CD8-positive, alpha-beta memory T cell (primary cell): ENCODE results near the gene ZNRF4. TPM values are rescaled to one million over a fixed set of nuclear protein-coding genes. Genes with fewer than 3 reads are reported as not detected.
"Not testable (repeated sequence)": the region's sequence is repeated elsewhere in the genome, so short reads cannot be mapped to it uniquely, and the experiment has no call there.

Experiments used
- CTCF ChIA-PET: fragments of 350-600 bp; sonication (Branson Sonifier 250); formaldehyde crosslinking; loops from one replicate; lab custom pipeline; 2021; ENCODE audit warnings: antibody characterized with exemption; lab: Charles Lee
- POLR2A ChIA-PET: fragments of 350-600 bp; sonication (Branson Sonifier 250); formaldehyde crosslinking; loops from one replicate; lab custom pipeline; 2021; ENCODE audit warnings: antibody characterized with exemption; lab: Charles Lee
- DNase-seq, 5 donors: peaks; one replicate each; pipeline versions ENCODE4 v3.0.0 to v3.0.0-alpha.2; 2020 to 2022; ENCODE audit warnings: mixed read lengths in 1 of 5
- H3K27ac ChIP-seq: one replicate; pipeline ENCODE4 v1.7.0; 2013; ENCODE audit warnings: low read depth, mild to moderate bottlenecking, low read length, moderate library complexity
- H3K27me3 ChIP-seq: 2 replicates; pipeline ENCODE4 v1.7.0; 2013; ENCODE audit warnings: low read length, mild to moderate bottlenecking; ENCODE audit not compliant: insufficient read depth, poor library complexity, severe bottlenecking
- H3K36me3 ChIP-seq: 2 replicates; pipeline ENCODE4 v1.7.0; 2013; ENCODE audit warnings: mild to moderate bottlenecking, low read length, moderate library complexity; ENCODE audit not compliant: insufficient read depth
- H3K4me1 ChIP-seq: 2 replicates; pipeline ENCODE4 v1.7.0; 2013; ENCODE audit warnings: mild to moderate bottlenecking, low read length, moderate library complexity; ENCODE audit not compliant: insufficient read depth
- H3K4me3 ChIP-seq: 2 replicates; pipeline ENCODE4 v1.7.0; 2013; ENCODE audit warnings: mild to moderate bottlenecking, low read length
- H3K9me3 ChIP-seq: 2 replicates; pipeline ENCODE4 v1.7.0; 2013; ENCODE audit warnings: mild to moderate bottlenecking, low read length
- H3K27ac Mint-ChIP-seq, 8 donors: one replicate each; pipeline ENCODE4 v1.8.0; 2020 to 2021; ENCODE audit warnings: mixed read lengths in 8 of 8, mild to moderate bottlenecking in 6 of 8, inconsistent platforms in 3 of 8, moderate library complexity in 3 of 8
- H3K27me3 Mint-ChIP-seq, 2 donors: one replicate each; pipeline ENCODE4 v1.8.0; 2020 to 2021; ENCODE audit warnings: mixed read lengths in 2 of 2, mild to moderate bottlenecking in 1 of 2, moderate library complexity in 1 of 2
- H3K36me3 Mint-ChIP-seq, 3 donors: one replicate each; pipeline ENCODE4 v1.8.0; 2020 to 2021; ENCODE audit warnings: mixed read lengths in 3 of 3, inconsistent platforms in 1 of 3, mild to moderate bottlenecking in 1 of 3
- H3K4me1 Mint-ChIP-seq, 3 donors: one replicate each; pipeline ENCODE4 v1.8.0; 2020 to 2021; ENCODE audit warnings: mixed read lengths in 3 of 3, inconsistent platforms in 1 of 3, mild to moderate bottlenecking in 1 of 3
- H3K4me3 Mint-ChIP-seq, 7 donors: one replicate each; pipeline ENCODE4 v1.8.0; 2020 to 2021; ENCODE audit warnings: mixed read lengths in 7 of 7, mild to moderate bottlenecking in 6 of 7, moderate library complexity in 4 of 7, inconsistent platforms in 2 of 7
- H3K9me3 Mint-ChIP-seq, 5 donors: one replicate each; pipeline ENCODE4 v1.8.0; 2020 to 2022; ENCODE audit warnings: mixed read lengths in 5 of 5, mild to moderate bottlenecking in 3 of 5, moderate library complexity in 2 of 5, inconsistent platforms in 1 of 5
- polyA plus RNA-seq: library from polyadenylated mRNA; unstranded; fragments of 300-500 nt; fragmentation: Illumina TruSeq; gene quantifications from one replicate; pipeline ENCODE4 v1.2.3, GENCODE V29; 2021
- total RNA-seq, 2 experiments: library from RNA; stranded (reverse); gene quantifications; one replicate each; pipeline ENCODE4 v1.2.3, GENCODE V29; 2021

ZNRF4 gene
- total RNA-seq (not detected), polyA plus RNA-seq (not detected)

GRCh38 chr19:5455367-5456129, at the start of gene ZNRF4:
Gene ZNRF4 (plus strand): TSS chr19:5455417. CDS start chr19:5455492, 75 bp downstream.
- peak within 1 kb of the TSS in 1 of 7 donors; percentile 7 for H3K4me3 Mint-ChIP-seq
- no peaks in the 10 kb centered on the region for H3K9me3 ChIP-seq
- ChIA-PET CTCF (no interaction called here), POLR2A (no interaction called here)
- H3K36me3 Mint-ChIP-seq, result no peaks in the 10 kb centered on the region
- peaks cover 15 to 21% of the 10 kb centered on the region in 2 donors for H3K27me3 Mint-ChIP-seq
- no peak within 1 kb of the TSS for H3K4me3 ChIP-seq
- H3K36me3 ChIP-seq, result no peaks in the 10 kb centered on the region
- no peak within 1 kb of the TSS for H3K27ac Mint-ChIP-seq
- H3K27ac ChIP-seq, result no peak within 1 kb of the TSS
- no peaks in the 10 kb centered on the region for H3K27me3 ChIP-seq
- H3K9me3 Mint-ChIP-seq, result peaks cover 0 to 6% (median 0%) of the 10 kb centered on the region in 5 donors
- no peaks in the 10 kb centered on the region for H3K4me1 Mint-ChIP-seq
- DNase-seq, result no peak
- H3K4me1 ChIP-seq, result no peaks in the 10 kb centered on the region

- POLR2A ChIA-PET, H3K36me3 Mint-ChIP-seq, H3K27ac ChIP-seq: not testable (repeated sequence)
Measured at GRCh38 chr19:5406198-5406597, 49.0 kb upstream of the ZNRF4 start.

GRCh38 chr19:5406816-5407215, 48.4 kb upstream of the ZNRF4 start:
- H3K4me1 Mint-ChIP-seq, result no peaks in the 10 kb centered on the region
- Histone ChIP-seq H3K27me3 (no peaks in the 10 kb centered on the region), H3K4me3 (no peak overlapping the region), H3K4me1 (no peaks in the 10 kb centered on the region), H3K27ac (no peak overlapping the region), H3K36me3 (no peaks in the 10 kb centered on the region), H3K9me3 (no peaks in the 10 kb centered on the region)
- no peak for DNase-seq
- no peak overlapping the region for H3K27ac Mint-ChIP-seq
- ChIA-PET CTCF (no interaction called here), POLR2A (no interaction called here)
- H3K9me3 Mint-ChIP-seq, result peaks cover 10 to 22% (median 21%) of the 10 kb centered on the region in 5 donors
- peaks cover 16 to 18% of the 10 kb centered on the region in 2 donors for H3K27me3 Mint-ChIP-seq
- H3K36me3 Mint-ChIP-seq, result peaks cover 0 to 5% (median 2%) of the 10 kb centered on the region in 3 donors
- no peak overlapping the region for H3K4me3 Mint-ChIP-seq

More at GRCh38 chr19:5406198-5406597, 49.0 kb upstream of the ZNRF4 start:
- H3K27me3 ChIP-seq, H3K4me1 Mint-ChIP-seq, H3K4me3 ChIP-seq, CTCF ChIA-PET, H3K27ac Mint-ChIP-seq, H3K4me3 Mint-ChIP-seq, H3K4me1 ChIP-seq, H3K9me3 ChIP-seq, H3K36me3 ChIP-seq, DNase-seq: not testable (repeated sequence)
- peaks cover 10 to 22% (median 20%) of the 10 kb centered on the region in 5 donors for H3K9me3 Mint-ChIP-seq
- peaks cover 18% of the 10 kb centered on the region in 2 donors for H3K27me3 Mint-ChIP-seq

GRCh38 chr19:5407356-5407755, 47.9 kb upstream of the ZNRF4 start:
- H3K27me3 ChIP-seq, result no peaks in the 10 kb centered on the region
- no peak overlapping the region for H3K4me3 ChIP-seq
- H3K36me3 ChIP-seq, result no peaks in the 10 kb centered on the region
- H3K36me3 Mint-ChIP-seq, result peaks cover 0 to 5% (median 2%) of the 10 kb centered on the region in 3 donors
- CTCF ChIA-PET, result no interaction called here
- H3K9me3 ChIP-seq, result no peaks in the 10 kb centered on the region
- no peak overlapping the region for H3K27ac ChIP-seq
- H3K4me1 ChIP-seq, result no peaks in the 10 kb centered on the region
- H3K4me1 Mint-ChIP-seq, result no peaks in the 10 kb centered on the region
- H3K4me3 Mint-ChIP-seq, result no peak overlapping the region
- H3K9me3 Mint-ChIP-seq, result peaks cover 10 to 22% (median 21%) of the 10 kb centered on the region in 5 donors
- POLR2A ChIA-PET, result no interaction called here
- H3K27me3 Mint-ChIP-seq, result peaks cover 12 to 18% of the 10 kb centered on the region in 2 donors
- H3K27ac Mint-ChIP-seq, result no peak overlapping the region
- DNase-seq, result no peak

- H3K27me3 Mint-ChIP-seq, result peaks cover 25 to 50% of the 10 kb centered on the region in 2 donors
Measured at GRCh38 chr19:5417495-5418436, 37.5 kb upstream of the ZNRF4 start.

GRCh38 chr19:5418677-5419076, 36.5 kb upstream of the ZNRF4 start:
- Histone ChIP-seq H3K4me1 (no peaks in the 10 kb centered on the region), H3K4me3 (no peak overlapping the region), H3K27me3 (no peaks in the 10 kb centered on the region), H3K36me3 (no peaks in the 10 kb centered on the region), H3K9me3 (no peaks in the 10 kb centered on the region), H3K27ac (no peak overlapping the region)
- Mint-ChIP-seq H3K36me3 (no peaks in the 10 kb centered on the region), H3K9me3 (no peaks in the 10 kb centered on the region), H3K27ac (no peak overlapping the region), H3K4me3 (no peak overlapping the region), H3K27me3 (peaks cover 26 to 49% of the 10 kb centered on the region in 2 donors), H3K4me1 (no peaks in the 10 kb centered on the region)
- DNase-seq, result no peak
- POLR2A ChIA-PET, result no interaction called here
- CTCF ChIA-PET, result no interaction called here

More at GRCh38 chr19:5417495-5418436, 37.5 kb upstream of the ZNRF4 start:
- Histone ChIP-seq H3K27me3 (no peaks in the 10 kb centered on the region), H3K9me3 (no peaks in the 10 kb centered on the region), H3K27ac (no peak overlapping the region), H3K4me1 (no peaks in the 10 kb centered on the region), H3K4me3 (no peak overlapping the region), H3K36me3 (no peaks in the 10 kb centered on the region)
- H3K9me3 Mint-ChIP-seq, result no peaks in the 10 kb centered on the region
- H3K36me3 Mint-ChIP-seq, result no peaks in the 10 kb centered on the region
- DNase-seq, result no peak
- POLR2A ChIA-PET, result no interaction called here
- H3K27ac Mint-ChIP-seq, result no peak overlapping the region
- no peaks in the 10 kb centered on the region for H3K4me1 Mint-ChIP-seq
- no peak overlapping the region for H3K4me3 Mint-ChIP-seq
- CTCF ChIA-PET, result no interaction called here

- no peaks in the 10 kb centered on the region for H3K4me1 ChIP-seq
- Mint-ChIP-seq H3K9me3 (peaks cover 0 to 1% (median 0%) of the 10 kb centered on the region in 5 donors), H3K4me1 (no peaks in the 10 kb centered on the region), H3K27ac (no peak overlapping the region), H3K36me3 (no peaks in the 10 kb centered on the region), H3K27me3 (peaks cover 24 to 57% of the 10 kb centered on the region in 2 donors), H3K4me3 (no peak overlapping the region)
- no peak overlapping the region for H3K4me3 ChIP-seq
- no peak for DNase-seq
- H3K27ac ChIP-seq, result no peak overlapping the region
- ChIA-PET POLR2A (no interaction called here), CTCF (no interaction called here)
- no peaks in the 10 kb centered on the region for H3K36me3 ChIP-seq
- no peaks in the 10 kb centered on the region for H3K9me3 ChIP-seq
- H3K27me3 ChIP-seq, result no peaks in the 10 kb centered on the region
Measured at GRCh38 chr19:5420953-5421352, 34.3 kb upstream of the ZNRF4 start.
